HG03060 (cell line): Measurements from ENCODE around the gene XRCC4.

Source experiments
- ATAC-seq: cut with Tn5 transposase; IDR thresholded peaks from one replicate; pipeline ENCODE4 v1.9.1; 2021; ENCODE audit warnings: low read depth, moderate number of reproducible peaks; ENCODE audit not compliant: unreplicated experiment

The XRCC4 gene

DNA sequence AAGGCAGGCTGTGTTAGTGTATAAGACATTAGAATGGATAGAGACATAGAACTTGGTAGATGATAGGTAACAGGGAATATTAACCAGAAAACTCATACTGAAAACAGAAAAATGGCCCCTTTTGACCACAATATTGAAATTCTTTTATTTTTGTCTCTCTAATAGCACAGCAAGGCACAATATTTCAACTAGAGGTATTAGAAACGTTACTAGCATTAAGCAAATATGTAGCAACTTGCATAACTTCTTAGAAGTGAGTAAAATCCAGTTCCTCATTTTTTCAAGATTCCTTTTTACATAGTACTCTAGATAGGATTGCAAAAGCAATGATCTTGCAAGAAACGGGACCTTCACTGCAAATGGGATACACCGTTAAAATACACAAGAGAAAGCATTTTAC, 291.5 kb downstream of the XRCC4 start:
- peak; percentile 25 for ATAC-seq

DNA sequence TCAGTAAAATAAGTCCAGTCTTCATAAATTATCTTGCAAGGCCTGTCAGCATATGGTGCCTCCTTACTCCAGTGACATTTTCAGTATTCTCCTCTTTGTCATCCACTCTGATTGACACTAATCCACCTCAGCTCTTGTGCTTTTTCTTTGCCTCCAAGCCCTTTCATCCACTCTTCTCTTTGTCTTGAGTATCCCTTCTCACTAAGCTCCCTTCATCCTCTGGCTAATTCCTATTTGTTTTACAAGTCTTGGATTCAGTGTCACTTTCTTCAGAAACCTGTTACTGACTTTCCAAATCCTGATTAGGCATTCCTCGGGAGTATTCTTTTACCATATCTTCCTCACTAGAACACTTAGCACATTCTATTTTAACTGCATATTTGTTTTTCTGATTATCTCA, 293.6 kb downstream of the XRCC4 start:
- ATAC-seq: no peak

DNA sequence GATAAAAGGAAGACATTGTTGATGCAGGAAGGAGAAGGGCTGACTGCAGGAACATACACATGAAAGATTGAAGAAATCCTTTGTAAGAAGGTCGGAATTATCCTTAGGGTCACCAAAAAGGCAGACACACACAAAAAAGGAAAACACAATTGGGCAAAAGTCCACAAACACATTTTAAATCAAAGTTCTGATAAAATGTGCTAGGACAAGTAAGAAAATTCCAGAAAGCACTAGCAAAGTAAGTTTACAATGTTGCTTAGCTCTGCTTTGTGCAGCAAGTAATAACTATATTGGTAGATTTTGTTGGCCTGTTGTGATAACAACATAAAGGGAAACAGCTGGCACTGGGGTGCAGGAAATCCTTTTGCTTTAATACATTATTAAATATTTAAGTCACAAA, 294.4 kb downstream of the XRCC4 start:
- ATAC-seq: no peak

DNA sequence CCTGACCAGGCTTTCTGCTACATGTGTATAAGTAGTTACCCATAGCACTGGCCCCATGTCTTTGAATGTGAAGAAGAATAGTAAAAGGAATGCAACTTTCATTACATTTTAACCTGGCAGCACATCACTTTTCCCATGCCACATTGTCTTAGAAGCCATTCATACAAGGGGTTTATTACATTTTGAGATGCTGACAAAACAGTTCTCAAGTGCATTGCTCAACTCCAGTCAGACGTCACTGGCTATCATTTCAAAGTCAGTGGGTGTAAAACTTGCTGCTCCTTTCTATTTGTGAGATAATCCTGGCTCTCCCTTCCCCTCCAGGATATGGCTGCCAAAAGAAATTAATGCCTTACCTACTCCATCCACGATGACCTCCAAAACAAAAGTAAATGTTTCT, 297.2 kb downstream of the XRCC4 start:
- no peak for ATAC-seq

DNA sequence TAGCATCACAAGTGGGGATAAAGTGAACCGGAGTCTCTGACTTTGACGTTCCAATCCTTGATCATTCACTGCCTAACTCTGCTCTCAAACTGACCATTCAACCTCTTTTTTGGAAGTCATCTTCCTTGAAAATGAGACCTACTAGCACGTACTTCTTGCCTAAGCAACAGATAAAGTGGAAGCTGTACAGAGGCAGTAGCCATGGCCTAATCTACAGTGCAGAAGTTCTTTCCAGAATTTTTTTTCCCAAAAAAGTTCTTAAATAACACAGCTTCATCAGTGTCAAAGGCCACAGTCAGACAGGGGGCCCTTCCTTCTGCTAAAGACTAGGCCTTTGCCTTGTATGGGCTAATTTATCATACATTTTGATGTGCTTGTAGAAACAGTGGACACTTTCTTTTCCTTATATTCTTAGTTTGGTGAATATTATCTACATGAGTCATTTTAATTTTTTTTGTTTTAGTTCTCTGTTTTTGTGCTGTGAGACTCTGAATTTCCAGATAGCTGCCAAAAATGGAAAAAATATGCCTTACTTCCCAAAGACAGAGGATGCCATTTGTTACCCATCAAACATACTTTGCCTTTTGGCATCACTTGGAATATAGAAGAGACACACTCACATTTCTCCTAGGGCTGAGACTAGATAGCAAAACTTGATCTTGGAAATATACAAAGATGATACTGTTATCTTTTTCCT, 297.9 kb downstream of the XRCC4 start:
- ATAC-seq: no peak

GRCh38 chr5:83376461-83376860, 299.1 kb downstream of the XRCC4 start:
- no peak for ATAC-seq

- ATAC-seq: no peak
These were observed 300.0 kb downstream of the XRCC4 start for GRCh38 chr5:83377131-83377865.

GRCh38 chr5:83378624-83379289, 301.4 kb downstream of the XRCC4 start:
- no peak for ATAC-seq

GRCh38 chr5:83385812-83386211, 308.5 kb downstream of the XRCC4 start:
- ATAC-seq: no peak

- ATAC-seq: no peak
These were observed 309.7 kb downstream of the XRCC4 start for GRCh38 chr5:83387041-83387440.

DNA sequence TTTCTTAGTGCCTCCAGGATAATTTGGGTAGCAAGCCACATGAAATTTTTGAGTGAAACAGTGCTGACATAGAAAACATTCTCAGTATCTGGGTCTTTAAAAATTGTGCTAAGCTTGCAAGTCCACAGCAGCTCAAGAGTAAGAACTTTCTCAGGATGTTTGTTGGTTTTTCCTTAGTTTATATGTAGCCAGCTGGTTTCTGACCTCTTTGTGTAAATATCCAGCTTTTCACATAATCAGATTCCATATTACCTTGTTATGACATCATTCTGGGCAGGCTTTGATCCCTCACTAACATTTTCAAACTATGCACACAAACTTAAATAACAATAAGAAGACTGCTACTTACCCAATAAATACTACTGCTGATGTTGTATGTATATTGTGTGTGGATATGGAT, 311.3 kb downstream of the XRCC4 start:
- no peak for ATAC-seq

DNA sequence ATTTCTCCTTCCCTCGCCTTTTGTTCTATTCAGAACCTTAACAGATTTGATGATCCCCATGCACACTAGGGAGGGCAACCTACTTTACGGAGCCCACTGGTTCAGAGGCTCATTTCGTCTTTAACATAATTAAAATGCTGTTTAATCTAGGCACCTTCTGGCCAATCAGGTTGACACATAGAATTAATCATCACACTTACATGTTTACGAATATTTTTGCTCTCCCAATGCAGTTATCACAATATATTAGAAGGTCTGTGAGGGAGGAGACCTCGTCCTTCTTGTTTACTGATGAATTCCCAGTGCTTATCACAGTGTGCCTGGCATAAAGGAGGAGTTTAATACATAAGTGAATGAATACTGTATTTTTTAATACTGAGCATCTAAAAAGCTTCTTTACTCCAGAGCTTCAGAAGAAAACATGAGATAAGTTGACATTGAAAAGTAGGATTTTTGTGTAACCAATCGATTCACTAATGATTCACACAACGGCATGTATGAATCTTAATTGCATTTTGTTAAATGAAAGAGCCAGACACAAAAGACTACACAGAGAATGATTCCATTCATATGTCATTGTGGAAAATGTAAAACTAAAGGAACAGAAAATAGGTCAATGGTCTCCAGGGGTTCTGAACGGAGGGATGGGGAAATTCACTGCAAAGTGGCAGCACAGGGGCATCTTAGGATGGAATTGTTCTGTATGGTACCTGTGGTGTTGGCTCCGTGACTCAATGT, 315.6 kb downstream of the XRCC4 start:
- ATAC-seq: no peak

DNA sequence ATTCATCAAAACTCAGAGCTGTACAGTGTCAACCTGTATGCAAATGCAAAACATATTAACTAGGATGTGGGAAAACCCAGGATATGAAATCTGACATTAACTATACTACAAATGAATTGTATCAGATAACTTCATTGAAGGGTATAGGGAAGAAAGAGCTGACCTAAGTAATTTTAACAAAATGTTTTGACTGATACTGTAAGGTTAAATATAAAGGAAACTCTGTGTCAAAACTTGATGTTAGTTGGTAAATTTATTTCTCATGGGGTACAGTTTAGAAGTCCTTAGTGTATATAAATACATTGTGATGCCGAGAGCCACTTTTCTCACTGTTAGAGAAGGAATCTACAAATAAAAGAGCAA, 316.1 kb downstream of the XRCC4 start:
- ATAC-seq: no peak

DNA sequence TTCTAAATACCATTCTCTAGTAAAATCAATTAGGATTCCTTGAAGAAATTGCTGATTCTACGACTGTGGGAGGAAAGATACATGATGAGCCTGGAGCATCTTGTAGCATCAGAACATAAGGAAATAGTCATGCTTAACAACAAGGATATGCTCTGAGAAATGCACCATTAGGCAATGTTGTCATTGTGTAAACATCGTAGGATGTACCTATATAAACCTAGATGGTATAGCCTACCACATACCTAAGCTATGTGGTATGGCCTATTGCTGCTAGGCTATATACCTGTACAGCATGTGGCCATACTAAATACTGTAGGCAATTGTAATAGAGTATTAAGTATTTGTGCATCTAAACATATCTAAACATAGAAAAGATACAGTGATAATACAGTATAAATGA, 316.8 kb downstream of the XRCC4 start:
- no peak for ATAC-seq

- no peak for ATAC-seq
These were observed 319.3 kb downstream of the XRCC4 start for GRCh38 chr5:83396662-83397061.

DNA sequence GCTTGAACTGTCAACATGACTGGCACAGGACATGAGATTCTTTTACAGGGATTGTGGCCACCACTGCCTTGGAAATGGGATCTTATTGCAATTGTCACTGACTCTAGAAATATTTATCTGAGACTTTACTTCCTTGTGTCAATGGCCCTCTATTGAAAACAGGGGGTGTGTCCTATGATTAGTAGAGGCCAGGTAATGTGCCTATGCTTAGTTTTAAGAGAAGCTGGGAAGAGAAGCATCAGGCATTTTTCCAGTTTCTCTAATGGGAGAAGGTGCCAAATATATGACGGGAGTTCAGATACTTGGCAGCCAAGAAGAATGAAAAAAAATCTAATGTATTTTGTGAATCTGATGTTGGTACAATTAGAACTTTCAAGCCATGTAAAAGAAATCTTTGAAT, 320.3 kb downstream of the XRCC4 start:
- no peak for ATAC-seq

DNA sequence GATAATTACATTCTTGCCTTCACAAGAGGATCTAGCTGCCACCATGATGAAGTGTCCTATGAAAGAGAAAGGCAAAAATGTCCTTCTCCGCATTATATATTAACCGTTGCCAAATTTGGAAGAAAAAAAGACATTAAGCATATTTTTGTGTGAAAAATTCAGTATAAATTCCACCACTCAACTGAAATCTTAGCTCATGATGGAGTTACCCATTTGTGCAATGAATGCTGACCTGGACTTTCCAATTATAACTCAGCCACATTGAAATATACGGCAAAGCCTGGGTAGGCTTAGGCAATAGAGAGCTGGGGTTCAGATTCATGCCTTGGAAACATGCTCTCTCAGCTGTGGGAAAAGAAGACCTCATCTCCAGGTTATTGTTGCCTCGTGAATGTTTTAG, 322.9 kb downstream of the XRCC4 start:
- ATAC-seq: no peak

DNA sequence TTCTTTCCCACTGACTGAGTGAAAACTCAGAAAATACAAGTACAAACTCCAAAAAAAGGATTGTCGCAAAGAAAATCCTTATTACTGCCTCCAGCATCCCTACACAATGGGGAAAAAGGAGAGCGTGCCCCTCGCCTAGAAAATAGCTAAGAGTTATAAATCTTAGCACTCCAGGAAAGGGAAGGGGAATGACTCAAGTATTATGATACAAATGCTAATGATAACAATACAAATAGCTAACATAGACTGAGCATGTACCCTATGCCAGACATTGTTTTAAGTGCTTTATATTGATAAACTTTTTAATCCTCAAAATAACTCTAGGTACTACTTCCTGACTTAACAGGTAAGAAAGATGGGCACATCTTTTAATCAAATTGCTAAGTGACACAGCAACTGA, 323.4 kb downstream of the XRCC4 start:
- no peak for ATAC-seq

DNA sequence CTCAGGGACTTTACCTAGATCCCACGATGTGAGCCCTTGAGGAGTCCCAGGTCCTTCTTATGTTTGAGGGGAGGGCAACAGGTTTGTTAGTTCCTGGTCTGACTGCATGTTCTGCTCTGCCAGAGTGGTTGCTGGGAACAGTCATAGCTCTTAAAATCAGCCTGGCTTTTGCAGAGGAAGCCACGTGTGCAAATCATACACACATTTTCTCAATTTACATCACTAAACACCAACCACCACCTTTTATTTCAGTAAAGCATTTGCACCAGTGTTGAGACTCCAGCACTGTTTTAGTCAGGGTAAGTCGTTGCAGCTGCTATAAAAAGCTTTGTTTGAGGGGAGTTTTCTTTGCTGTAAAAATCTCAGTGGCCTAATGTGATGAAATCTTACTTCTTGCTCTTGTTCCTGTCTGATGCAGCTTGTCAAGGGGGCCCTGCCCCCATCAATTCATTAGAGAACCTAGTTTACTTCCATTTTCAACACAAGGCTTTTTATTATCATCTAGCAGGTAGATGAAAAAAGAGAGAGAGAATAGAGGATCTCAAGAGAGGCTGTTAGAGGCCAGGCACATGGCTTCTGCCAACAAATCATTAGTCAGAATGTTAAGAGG, 323.9 kb downstream of the XRCC4 start:
- ATAC-seq: no peak

GRCh38 chr5:83401775-83402174, 324.4 kb downstream of the XRCC4 start:
- ATAC-seq: no peak
